ENCODE results near the gene RFC1.
"Not testable (repeated sequence)": the region's sequence is repeated elsewhere in the genome, so short reads cannot be mapped to it uniquely, and the experiment has no call there.

The RFC1 gene

GRCh38 chr4:39304651-39305050 lies 61.5 kb downstream of the RFC1 start:
- H3K4me3 ChIP-seq (ENCODE audit: low read length) = no peak overlapping the region
- no peak for TF ChIP-seq CTCF (IDR thresholded peaks at IDR 0.05; ENCODE audit: insufficient read depth, low read depth, low read length, missing control alignments)
- no peak for DNase-seq (ENCODE audit: low read depth)

- no peak overlapping the region for H3K4me3 ChIP-seq (ENCODE audit: low read length)
- no peak for DNase-seq (ENCODE audit: low read depth)
- no peak for TF ChIP-seq CTCF (IDR thresholded peaks at IDR 0.05; ENCODE audit: insufficient read depth, low read depth, low read length, missing control alignments)
Observed at GRCh38 chr4:39303871-39304270, 62.3 kb downstream of the RFC1 start.

GRCh38 chr4:39302901-39303300 lies 63.3 kb downstream of the RFC1 start:
- TF ChIP-seq CTCF (IDR thresholded peaks at IDR 0.05; ENCODE audit: insufficient read depth, low read depth, low read length, missing control alignments) = no peak
- no peak for DNase-seq (ENCODE audit: low read depth)
- H3K4me3 ChIP-seq (ENCODE audit: low read length) = no peak overlapping the region

GRCh38 chr4:39295784-39296183 lies 70.4 kb downstream of the RFC1 start:
- no peak overlapping the region for H3K4me3 ChIP-seq (ENCODE audit: low read length)
- no peak for TF ChIP-seq CTCF (IDR thresholded peaks at IDR 0.05; ENCODE audit: insufficient read depth, low read depth, low read length, missing control alignments)
- DNase-seq (ENCODE audit: low read depth) = peak; percentile 71

GRCh38 chr4:39292433-39292832 lies 73.7 kb downstream of the RFC1 start:
- not testable (repeated sequence) for DNase-seq (ENCODE audit: low read depth); H3K4me3 ChIP-seq (ENCODE audit: low read length)

GRCh38 chr4:39291686-39292085 lies 74.5 kb downstream of the RFC1 start:
- TF ChIP-seq CTCF (IDR thresholded peaks at IDR 0.05; ENCODE audit: insufficient read depth, low read depth, low read length, missing control alignments) = no peak
- H3K4me3 ChIP-seq (ENCODE audit: low read length) = no peak overlapping the region
- DNase-seq (ENCODE audit: low read depth) = no peak

GRCh38 chr4:39287223-39287622 lies 78.9 kb downstream of the RFC1 start:
- DNase-seq (ENCODE audit: low read depth) = no peak
- no peak overlapping the region for H3K4me3 ChIP-seq (ENCODE audit: low read length)
- no peak for TF ChIP-seq CTCF (IDR thresholded peaks at IDR 0.05; ENCODE audit: insufficient read depth, low read depth, low read length, missing control alignments)

- H3K4me3 ChIP-seq (ENCODE audit: low read length) = no peak overlapping the region
- no peak for DNase-seq (ENCODE audit: low read depth)
- no peak for TF ChIP-seq CTCF (IDR thresholded peaks at IDR 0.05; ENCODE audit: insufficient read depth, low read depth, low read length, missing control alignments)
Observed at GRCh38 chr4:39286263-39286662, 79.9 kb downstream of the RFC1 start.

Data from epithelial cell of esophagus (primary cell).